ENCODE data around the gene IVNS1ABP.
"Not testable (repeated sequence)": the region's sequence is repeated elsewhere in the genome, so short reads cannot be mapped to it uniquely, and the experiment has no call there.

The IVNS1ABP gene

DNA sequence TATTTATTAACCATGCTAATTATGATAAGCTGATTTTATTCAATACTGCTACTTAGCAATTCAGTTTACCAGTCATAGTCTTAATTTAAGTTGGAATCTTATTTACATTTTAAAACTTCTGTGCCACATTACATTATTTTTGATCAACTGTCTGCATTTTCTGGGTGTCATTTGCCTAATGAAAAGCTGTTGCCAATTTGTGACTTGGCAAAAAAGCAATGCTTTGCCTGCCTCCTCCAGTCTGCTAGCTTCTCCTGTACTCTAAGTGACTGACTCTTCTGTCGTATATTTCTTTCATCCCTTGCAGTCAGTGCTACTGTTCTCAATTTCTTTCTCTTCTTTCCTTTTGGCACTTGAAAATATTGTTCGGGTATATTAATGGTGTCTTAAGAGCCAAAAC is 5.6 kb upstream of the IVNS1ABP start:
- H3K27me3 ChIP-seq (ENCODE audit: insufficient read depth, poor library complexity, severe bottlenecking): no peaks in the 10 kb centered on the region
- no peak overlapping the region for H3K27ac ChIP-seq (replicated peaks)
- H3K4me3 ChIP-seq (replicated peaks; ENCODE audit: insufficient read depth, low read length): no peak overlapping the region
- no peak for DNase-seq (ENCODE audit: low read depth in 1 of 2, low spot score in 1 of 2)
- no peak for TF ChIP-seq GABPA (IDR thresholded peaks at IDR 0.05; ENCODE audit: low read depth)
- TF ChIP-seq REST (IDR thresholded peaks at IDR 0.05; ENCODE audit: insufficient replicate concordance, low read depth): no peak

DNA sequence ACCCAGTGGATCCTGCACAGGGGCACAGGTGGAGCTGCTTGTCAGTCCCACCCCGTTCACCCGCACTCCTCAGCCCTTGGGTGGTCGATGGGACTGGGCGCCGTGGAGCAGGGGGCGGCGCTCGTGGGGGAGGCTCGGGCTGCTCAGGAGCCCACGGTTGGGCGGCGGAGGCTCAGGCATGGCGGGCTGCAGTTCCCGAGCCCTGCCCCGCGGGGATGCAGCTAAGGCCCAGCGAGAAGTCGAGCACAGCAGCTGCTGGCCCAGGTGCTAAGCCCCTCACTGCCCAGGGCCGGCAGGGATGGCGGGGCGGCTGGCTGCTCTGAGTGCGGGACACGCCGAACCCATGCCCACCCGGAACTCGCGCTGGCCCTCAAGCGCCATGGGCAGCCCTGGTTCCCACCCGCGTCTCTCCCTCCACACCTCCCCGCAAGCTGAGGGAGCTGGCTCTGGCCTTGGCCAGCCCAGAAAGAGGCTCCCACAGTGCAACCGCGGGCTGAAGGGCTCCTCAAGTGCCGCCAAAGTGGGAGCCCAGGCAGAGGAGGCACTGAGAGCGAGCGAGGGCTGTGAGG is 4.7 kb upstream of the IVNS1ABP start:
- DNase-seq (ENCODE audit: low read depth in 1 of 2, low spot score in 1 of 2); H3K4me3 ChIP-seq (replicated peaks; ENCODE audit: insufficient read depth, low read length); H3K27ac ChIP-seq (replicated peaks); H3K27me3 ChIP-seq (ENCODE audit: insufficient read depth, poor library complexity, severe bottlenecking): not testable (repeated sequence)

DNA sequence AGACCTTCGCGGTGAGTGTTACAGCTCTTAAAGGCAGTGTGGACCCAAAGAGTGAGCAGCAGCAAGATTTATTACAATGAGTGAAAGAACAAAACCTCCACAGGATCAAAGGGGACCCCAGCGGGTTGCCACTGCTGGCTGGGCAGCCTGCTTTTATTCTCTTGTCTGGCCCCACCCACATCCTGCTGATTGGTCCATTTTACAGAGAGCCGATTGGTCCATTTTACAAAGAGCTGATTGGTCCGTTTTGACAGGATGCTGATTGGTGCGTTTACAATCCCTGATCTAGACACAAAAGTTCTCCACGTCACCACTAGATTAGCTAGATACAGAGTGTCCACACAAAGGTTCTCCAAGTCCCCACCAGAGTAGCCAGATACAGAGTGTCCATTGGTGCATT is 4.1 kb upstream of the IVNS1ABP start:
- not testable (repeated sequence) for DNase-seq (ENCODE audit: low read depth in 1 of 2, low spot score in 1 of 2); H3K4me3 ChIP-seq (replicated peaks; ENCODE audit: insufficient read depth, low read length); H3K27ac ChIP-seq (replicated peaks); H3K27me3 ChIP-seq (ENCODE audit: insufficient read depth, poor library complexity, severe bottlenecking)

GRCh38 chr1:185319139-185319475 is 2.1 kb upstream of the IVNS1ABP start:
- no peaks in the 10 kb centered on the region for H3K27me3 ChIP-seq (ENCODE audit: insufficient read depth, poor library complexity, severe bottlenecking)
- no peak overlapping the region for H3K4me3 ChIP-seq (replicated peaks; ENCODE audit: insufficient read depth, low read length)
- DNase-seq (ENCODE audit: low read depth in 1 of 2, low spot score in 1 of 2): no peak
- TF ChIP-seq, protein P1, sequence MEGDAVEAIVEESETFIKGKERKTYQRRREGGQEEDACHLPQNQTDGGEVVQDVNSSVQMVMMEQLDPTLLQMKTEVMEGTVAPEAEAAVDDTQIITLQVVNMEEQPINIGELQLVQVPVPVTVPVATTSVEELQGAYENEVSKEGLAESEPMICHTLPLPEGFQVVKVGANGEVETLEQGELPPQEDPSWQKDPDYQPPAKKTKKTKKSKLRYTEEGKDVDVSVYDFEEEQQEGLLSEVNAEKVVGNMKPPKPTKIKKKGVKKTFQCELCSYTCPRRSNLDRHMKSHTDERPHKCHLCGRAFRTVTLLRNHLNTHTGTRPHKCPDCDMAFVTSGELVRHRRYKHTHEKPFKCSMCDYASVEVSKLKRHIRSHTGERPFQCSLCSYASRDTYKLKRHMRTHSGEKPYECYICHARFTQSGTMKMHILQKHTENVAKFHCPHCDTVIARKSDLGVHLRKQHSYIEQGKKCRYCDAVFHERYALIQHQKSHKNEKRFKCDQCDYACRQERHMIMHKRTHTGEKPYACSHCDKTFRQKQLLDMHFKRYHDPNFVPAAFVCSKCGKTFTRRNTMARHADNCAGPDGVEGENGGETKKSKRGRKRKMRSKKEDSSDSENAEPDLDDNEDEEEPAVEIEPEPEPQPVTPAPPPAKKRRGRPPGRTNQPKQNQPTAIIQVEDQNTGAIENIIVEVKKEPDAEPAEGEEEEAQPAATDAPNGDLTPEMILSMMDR (IDR thresholded peaks at IDR 0.05; ENCODE audit: insufficient read depth, low read length): no peak
- TF ChIP-seq SPI1 (IDR thresholded peaks at IDR 0.05; ENCODE audit: borderline replicate concordance, low read depth): no peak
- no peak for TF ChIP-seq GABPA (IDR thresholded peaks at IDR 0.05; ENCODE audit: low read depth)
- TF ChIP-seq POLR2AphosphoS5 (IDR thresholded peaks at IDR 0.05; ENCODE audit: low read depth): no peak
- TF ChIP-seq REST (IDR thresholded peaks at IDR 0.05; ENCODE audit: insufficient replicate concordance, low read depth): no peak
- H3K27ac ChIP-seq (replicated peaks): no peak overlapping the region

DNA sequence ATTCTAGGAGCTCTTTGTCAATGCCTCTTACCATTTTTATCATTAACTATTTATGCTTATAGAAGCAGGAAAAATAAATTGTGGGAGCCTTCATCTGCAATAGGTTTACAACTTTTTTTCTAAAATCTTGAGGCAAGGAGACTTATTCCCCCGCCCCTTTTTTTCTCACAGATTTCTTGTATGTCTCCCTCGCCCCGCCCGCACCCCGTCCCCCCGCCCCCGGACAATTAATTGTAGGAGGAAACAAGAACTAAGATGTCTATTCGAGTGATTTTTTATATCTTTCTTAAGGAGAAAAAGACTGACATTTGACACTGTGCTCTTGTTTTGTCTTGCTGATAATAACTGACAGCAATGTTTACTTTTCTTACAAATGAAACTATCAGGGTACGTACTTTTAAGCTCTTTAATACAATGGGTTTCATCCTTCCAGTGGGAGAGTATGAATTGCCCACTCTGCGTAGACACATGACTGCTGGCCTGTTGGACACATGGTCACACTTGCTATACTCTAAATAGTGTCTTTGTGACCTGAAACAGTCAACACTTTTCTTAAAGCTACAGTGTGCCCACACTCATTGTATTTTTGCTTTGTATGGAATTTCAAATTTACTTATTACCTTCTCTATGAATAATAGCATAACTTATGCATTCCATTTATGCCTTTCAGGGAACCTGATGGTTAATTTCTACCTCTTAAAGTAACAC is 1.5 kb upstream of the IVNS1ABP start:
- Histone ChIP-seq H3K27ac (replicated peaks) (peak overlapping the region; percentile 89), H3K4me3 (replicated peaks; ENCODE audit: insufficient read depth, low read length) (no peak overlapping the region), H3K27me3 (ENCODE audit: insufficient read depth, poor library complexity, severe bottlenecking) (no peaks in the 10 kb centered on the region)
- DNase-seq (ENCODE audit: low read depth in 1 of 2, low spot score in 1 of 2): no peak
- no peak for TF ChIP-seq GABPA (IDR thresholded peaks at IDR 0.05; ENCODE audit: low read depth)
- no peak for TF ChIP-seq SPI1 (IDR thresholded peaks at IDR 0.05; ENCODE audit: borderline replicate concordance, low read depth)
- TF ChIP-seq, protein P1 (IDR thresholded peaks at IDR 0.05; ENCODE audit: insufficient read depth, low read length): no peak
- no peak for TF ChIP-seq POLR2AphosphoS5 (IDR thresholded peaks at IDR 0.05; ENCODE audit: low read depth)
